ENCODE measurements around the gene PPFIA2. TPM values are rescaled to one million over a fixed set of nuclear protein-coding genes. Genes with fewer than 3 reads are reported as not detected.

Gene PPFIA2
- total RNA-seq, 1 donor from 2014 or later: not detected

DNA sequence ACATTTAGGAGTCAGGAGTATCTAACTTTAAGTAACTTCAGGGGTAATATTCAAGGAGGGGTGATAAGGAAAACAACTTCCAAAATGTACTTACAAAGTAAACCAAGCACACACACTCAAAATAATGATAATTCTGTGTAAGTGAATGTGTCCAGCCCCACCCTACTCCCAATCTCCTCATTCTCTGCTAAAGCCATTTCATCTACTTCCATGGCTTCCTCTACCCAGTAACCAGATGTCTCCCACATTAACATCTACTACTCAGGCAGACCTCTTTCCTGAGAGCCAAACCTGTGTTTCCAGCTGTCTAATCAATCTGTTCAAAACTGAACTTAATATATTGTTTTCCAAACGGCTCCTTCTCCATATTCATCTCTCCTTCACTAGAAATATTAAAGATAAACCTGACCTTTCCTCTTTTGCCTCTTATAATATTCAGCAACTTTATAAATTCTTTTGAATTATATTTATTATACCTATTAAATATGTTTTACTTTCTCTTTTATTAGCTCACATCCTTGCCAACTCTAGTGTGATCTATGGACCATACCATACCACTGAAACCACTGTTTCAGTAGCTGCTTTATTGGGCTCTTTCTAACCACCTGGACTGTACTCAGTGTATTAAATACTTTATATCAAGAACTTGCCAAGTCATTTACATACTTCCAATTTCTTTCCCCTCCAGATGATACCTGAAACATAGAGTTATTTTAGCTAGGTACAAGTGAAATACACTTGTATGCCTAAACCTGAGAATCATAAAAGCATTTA, 170.7 kb downstream of the PPFIA2 start:
- Mint-ChIP-seq H3K4me3 (no peak overlapping the region), H3K9me3 (peaks cover 6% of the 10 kb centered on the region), H3K27me3 (no peaks in the 10 kb centered on the region), H3K4me1 (no peaks in the 10 kb centered on the region), H3K36me3 (ENCODE audit: low read depth) (no peaks in the 10 kb centered on the region), H3K27ac (no peak overlapping the region)
- intact Hi-C loops (cut with micrococcal nuclease): no loop called here
- ChIA-PET CTCF (no interaction called here), POLR2A (no interaction called here)
- TF ChIP-seq, protein P1, sequence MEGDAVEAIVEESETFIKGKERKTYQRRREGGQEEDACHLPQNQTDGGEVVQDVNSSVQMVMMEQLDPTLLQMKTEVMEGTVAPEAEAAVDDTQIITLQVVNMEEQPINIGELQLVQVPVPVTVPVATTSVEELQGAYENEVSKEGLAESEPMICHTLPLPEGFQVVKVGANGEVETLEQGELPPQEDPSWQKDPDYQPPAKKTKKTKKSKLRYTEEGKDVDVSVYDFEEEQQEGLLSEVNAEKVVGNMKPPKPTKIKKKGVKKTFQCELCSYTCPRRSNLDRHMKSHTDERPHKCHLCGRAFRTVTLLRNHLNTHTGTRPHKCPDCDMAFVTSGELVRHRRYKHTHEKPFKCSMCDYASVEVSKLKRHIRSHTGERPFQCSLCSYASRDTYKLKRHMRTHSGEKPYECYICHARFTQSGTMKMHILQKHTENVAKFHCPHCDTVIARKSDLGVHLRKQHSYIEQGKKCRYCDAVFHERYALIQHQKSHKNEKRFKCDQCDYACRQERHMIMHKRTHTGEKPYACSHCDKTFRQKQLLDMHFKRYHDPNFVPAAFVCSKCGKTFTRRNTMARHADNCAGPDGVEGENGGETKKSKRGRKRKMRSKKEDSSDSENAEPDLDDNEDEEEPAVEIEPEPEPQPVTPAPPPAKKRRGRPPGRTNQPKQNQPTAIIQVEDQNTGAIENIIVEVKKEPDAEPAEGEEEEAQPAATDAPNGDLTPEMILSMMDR (IDR thresholded peaks at IDR 0.05): no peak
- ATAC-seq (ENCODE audit: low read depth): no peak
- no peak for DNase-seq

DNA sequence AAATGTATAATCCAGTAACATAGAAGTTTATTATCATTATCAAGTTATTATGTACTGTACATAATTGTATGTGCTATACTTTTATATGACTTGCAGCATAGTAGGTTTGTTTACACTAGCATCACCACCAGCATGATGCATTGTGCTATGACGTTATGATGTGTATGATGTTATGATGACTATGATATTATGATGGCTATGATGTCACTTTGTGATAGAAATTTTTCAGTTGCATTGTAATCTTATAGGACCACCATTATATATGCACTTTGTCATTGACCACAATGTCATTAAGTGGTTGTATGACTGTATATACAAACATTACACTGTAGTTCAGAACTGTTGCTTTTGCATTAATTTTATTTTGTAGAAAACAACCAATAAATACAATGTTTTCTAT, 173.4 kb downstream of the PPFIA2 start:
- Mint-ChIP-seq H3K36me3 (ENCODE audit: low read depth) (no peaks in the 10 kb centered on the region), H3K9me3 (peaks cover 4% of the 10 kb centered on the region), H3K4me3 (no peak overlapping the region), H3K27me3 (no peaks in the 10 kb centered on the region), H3K27ac (no peak overlapping the region), H3K4me1 (no peaks in the 10 kb centered on the region)
- ChIA-PET POLR2A (no interaction called here), CTCF (no interaction called here)
- TF ChIP-seq, protein P1 (IDR thresholded peaks at IDR 0.05): no peak
- intact Hi-C loops (cut with micrococcal nuclease): no loop called here
- no peak for ATAC-seq (ENCODE audit: low read depth)
- no peak for DNase-seq

DNA sequence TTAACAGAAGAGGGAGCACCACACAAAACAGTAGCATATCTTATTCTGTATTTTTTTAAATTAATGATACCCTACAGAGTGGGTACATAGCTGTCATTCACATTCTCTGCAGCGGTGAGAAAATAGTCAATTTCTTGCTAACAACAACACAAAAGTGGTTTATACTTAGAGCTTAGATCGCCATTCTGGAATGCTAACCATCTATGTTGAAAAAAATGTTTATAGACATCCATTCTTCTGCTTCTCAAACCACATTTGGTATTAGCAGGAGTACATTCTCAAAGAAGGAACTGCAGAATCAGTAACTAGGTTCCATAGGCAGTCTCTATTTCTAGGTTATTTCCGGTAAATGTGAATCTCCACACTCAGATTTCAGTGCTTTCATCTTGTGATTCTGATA, 185.9 kb downstream of the PPFIA2 start:
- Mint-ChIP-seq H3K9me3 (no peaks in the 10 kb centered on the region), H3K36me3 (ENCODE audit: low read depth) (no peaks in the 10 kb centered on the region), H3K4me1 (no peaks in the 10 kb centered on the region), H3K27me3 (no peaks in the 10 kb centered on the region), H3K4me3 (no peak overlapping the region), H3K27ac (no peak overlapping the region)
- ChIA-PET CTCF (no interaction called here), POLR2A (no interaction called here)
- no peak for ATAC-seq (ENCODE audit: low read depth)
- no peak for DNase-seq
- intact Hi-C loops (cut with micrococcal nuclease): no loop called here
- TF ChIP-seq, protein P1 (IDR thresholded peaks at IDR 0.05): no peak

DNA sequence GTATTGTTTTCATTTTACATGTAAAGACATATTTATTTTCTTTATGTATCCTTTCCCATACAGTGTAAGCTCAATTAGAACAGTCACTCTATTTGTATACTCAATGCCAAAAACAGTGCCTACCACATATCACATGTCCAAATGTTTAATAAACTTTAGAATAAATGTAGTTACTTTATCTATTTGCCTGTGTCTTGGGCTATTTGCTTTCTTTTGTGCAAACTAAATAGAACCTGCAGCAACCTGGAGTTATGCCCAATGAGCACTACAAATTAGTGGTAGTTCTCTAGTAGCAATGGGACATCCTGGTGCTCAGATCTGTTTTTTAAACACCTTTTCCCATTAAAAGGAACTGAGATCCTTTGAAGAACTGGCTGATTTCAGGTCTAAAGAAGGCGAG, 186.7 kb downstream of the PPFIA2 start:
- H3K9me3 Mint-ChIP-seq: no peaks in the 10 kb centered on the region
- no peak overlapping the region for H3K27ac Mint-ChIP-seq
- H3K36me3 Mint-ChIP-seq (ENCODE audit: low read depth): no peaks in the 10 kb centered on the region
- no peak for DNase-seq
- H3K4me1 Mint-ChIP-seq: no peaks in the 10 kb centered on the region
- POLR2A ChIA-PET: no interaction called here
- ATAC-seq (ENCODE audit: low read depth): no peak
- no peak overlapping the region for H3K4me3 Mint-ChIP-seq
- intact Hi-C loops (cut with micrococcal nuclease): no loop called here
- H3K27me3 Mint-ChIP-seq: no peaks in the 10 kb centered on the region
- TF ChIP-seq, protein P1 (IDR thresholded peaks at IDR 0.05): no peak
- CTCF ChIA-PET: no interaction called here

DNA sequence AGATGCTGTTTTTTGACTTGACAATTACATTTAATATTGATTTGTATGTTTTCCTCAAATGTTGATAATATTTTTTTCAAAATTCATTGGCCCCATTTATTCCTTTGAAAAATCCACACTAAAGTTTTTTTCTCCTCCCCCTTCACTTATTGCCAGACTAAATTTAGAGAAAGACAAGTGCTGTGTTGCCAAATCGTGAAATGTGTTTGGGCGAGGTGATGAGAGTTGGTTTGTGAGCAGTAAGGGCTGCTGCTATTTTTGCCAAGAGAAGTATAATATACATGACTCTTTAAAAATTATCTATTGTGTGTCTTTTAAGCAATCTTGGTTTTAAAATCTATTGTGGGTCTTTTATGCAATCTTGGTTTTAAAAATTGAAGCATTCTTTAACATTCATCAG, 188.9 kb downstream of the PPFIA2 start:
- no peaks in the 10 kb centered on the region for H3K9me3 Mint-ChIP-seq
- DNase-seq: no peak
- H3K36me3 Mint-ChIP-seq (ENCODE audit: low read depth): no peaks in the 10 kb centered on the region
- intact Hi-C loops (cut with micrococcal nuclease): no loop called here
- no peak for ATAC-seq (ENCODE audit: low read depth)
- TF ChIP-seq, protein P1 (IDR thresholded peaks at IDR 0.05): no peak
- ChIA-PET CTCF (no interaction called here), POLR2A (no interaction called here)
- H3K27ac Mint-ChIP-seq: no peak overlapping the region
- H3K27me3 Mint-ChIP-seq: no peaks in the 10 kb centered on the region
- no peak overlapping the region for H3K4me3 Mint-ChIP-seq
- H3K4me1 Mint-ChIP-seq: no peaks in the 10 kb centered on the region

Measured in activated B cell treated with CpG ODN at 0.5 μM for 24 hours (primary cell).